Kidney glomerular epithelial cell (primary cell): ENCODE data around the gene SPNS1.
"Not testable (repeated sequence)": the region's sequence is repeated elsewhere in the genome, so short reads cannot be mapped to it uniquely, and the experiment has no call there.

Experiments
- DNase-seq: peaks from one replicate; lab custom pipeline; 2025; lab: John Stamatoyannopoulos, UW

The SPNS1 gene, protein sequence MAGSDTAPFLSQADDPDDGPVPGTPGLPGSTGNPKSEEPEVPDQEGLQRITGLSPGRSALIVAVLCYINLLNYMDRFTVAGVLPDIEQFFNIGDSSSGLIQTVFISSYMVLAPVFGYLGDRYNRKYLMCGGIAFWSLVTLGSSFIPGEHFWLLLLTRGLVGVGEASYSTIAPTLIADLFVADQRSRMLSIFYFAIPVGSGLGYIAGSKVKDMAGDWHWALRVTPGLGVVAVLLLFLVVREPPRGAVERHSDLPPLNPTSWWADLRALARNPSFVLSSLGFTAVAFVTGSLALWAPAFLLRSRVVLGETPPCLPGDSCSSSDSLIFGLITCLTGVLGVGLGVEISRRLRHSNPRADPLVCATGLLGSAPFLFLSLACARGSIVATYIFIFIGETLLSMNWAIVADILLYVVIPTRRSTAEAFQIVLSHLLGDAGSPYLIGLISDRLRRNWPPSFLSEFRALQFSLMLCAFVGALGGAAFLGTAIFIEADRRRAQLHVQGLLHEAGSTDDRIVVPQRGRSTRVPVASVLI

DNA sequence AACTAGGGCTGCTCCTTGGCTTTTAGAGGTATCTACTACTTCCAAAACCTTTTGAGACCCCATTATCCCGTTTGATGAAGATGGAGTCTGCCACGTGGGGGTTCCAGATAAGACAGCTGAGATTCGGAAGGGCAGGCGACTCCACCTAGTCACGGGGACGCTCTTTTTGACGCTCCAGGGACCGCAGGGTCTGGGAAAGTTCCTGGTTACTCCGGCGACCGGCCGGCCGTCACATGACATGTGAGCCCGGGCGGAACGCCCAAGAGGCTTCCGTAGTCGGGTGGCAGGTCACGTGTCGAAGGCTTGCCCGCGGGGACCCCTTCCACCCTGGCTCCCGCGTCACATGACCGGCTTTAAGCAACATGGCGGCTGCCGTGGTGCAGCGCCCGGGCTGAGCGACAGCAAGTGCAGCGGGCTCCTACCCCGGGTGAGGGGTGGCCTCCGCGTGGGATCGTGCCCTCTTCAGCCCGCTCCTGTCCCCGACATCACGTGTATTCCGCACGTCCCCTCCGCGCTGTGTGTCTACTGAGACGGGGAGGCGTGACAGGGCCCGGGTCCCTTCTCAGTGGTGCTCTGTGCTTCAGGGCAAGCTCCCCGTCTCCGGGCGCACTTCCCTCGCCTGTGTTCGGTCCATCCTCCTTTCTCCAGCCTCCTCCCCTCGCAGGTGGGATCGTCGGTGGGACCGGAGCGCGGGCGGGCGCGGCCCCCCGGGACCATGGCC lies at the start of gene SPNS1:
TSS of gene SPNS1 (plus strand) at position 342 of the 721 bp plus-strand sequence. CDS start at position 716, 374 bp downstream.
- DNase-seq = peak; percentile 80

DNA sequence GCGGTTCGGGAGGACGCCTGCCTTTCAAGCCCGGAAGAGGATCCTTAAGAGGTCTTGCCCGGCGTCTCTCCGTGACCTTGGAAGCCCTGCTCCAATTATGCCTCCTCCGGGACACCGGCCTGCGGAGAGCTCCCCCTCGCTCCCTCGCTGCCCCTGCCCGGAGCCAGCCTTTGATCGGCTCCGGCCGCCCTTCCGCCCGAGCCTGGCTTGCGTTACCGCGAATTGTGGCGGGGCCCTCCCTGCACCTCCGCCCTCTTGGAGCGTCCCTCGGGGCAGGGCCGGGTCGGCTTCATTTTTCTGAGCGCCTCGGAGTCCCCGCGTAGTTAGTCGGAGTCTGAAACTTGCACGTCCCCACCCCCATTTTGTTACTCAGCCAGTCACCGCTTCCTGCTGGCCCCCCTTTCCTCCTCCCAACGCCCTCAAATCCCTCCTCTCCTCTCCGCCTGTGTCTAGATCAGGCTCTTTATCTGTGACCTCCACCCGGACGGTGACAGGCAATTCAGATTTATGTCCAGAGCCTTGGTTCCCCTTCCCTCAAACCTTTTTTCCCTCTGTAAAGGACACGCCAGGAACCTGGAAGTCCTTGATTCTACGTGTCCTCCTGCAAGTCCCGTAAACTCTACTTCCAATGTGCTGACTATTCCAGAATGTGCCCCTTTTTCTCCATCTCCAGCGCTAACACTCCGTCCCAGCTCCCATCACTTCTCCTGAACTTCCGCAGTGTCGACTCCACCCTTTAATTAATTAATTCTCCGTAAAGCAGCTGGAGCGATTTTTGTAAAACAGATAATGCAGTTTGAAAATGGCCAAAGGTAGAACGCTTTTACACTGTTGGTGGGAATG lies 49.0 kb upstream of the SPNS1 start:
- DNase-seq = peak; percentile 75

- not testable (repeated sequence) for DNase-seq
Measured at GRCh38 chr16:28926284-28926683, 48.3 kb upstream of the SPNS1 start.

DNA sequence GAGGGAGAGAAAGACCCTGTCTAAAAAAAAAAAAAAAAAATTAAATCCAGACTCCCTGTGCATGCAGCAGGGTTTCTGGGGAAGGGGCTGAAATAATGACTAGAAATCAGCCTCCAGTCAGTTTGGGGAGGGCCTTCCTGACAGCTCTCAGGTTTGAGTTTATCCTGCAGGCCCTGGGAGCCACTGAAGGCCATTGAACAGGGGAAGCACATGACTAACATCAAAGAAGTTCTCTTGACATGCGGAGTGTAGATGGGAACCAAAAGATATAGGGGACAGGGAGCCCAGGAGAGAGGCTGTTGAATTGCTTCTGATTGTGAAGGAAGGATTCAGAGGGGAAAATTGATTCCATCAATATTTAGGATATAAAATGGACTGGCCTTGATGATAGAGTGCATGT lies 46.8 kb upstream of the SPNS1 start:
- DNase-seq = no peak

DNA sequence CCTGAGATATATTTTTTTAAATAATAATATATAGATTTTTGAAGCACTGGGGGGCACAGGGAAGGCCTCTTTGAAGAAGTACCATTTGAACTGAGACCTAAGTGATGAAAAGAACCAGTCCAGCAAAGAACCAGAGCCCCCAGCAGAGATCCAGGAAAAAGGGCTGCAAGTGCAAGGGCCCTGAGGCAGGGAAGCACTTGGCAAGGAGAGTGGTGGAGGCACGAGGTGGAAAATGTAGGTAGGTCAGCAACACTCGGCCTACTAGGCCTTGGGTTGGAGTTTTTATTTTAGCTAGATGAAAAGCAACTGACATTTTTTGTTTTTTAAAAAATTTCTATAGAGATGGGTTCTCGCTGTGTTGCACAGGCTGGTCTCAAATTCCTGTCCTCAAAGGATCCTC lies 44.4 kb upstream of the SPNS1 start:
- DNase-seq = no peak

DNA sequence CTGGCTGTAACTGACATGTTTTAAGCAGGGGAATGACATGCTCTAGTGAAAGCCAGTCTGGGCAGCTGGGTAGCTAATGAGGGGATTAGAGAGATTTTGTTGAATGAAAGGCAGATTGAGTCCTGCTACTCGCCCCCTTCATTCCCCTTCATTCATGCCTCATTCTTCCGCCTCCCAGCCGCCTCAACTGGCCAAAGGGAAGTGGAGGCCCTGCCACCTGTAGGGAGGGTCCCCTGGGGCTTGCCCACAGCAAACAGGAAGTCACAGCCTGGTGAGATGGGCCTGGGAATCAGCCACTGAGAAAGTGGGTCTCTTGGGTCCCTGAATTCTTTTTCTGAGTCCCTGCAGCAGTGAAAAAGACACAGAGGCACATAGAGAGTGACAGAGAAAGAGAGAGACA lies 43.9 kb upstream of the SPNS1 start:
- DNase-seq = no peak

- no peak for DNase-seq
Measured at GRCh38 chr16:28931801-28932225, 42.8 kb upstream of the SPNS1 start, which contains the start of gene CD19. Gene CD19, plus strand, starts transcription at chr16:28931971. Its CDS starts 30 bp downstream, at chr16:28932001.

GRCh38 chr16:28932339-28933141 lies 42.0 kb upstream of the SPNS1 start:
- DNase-seq = no peak

DNA sequence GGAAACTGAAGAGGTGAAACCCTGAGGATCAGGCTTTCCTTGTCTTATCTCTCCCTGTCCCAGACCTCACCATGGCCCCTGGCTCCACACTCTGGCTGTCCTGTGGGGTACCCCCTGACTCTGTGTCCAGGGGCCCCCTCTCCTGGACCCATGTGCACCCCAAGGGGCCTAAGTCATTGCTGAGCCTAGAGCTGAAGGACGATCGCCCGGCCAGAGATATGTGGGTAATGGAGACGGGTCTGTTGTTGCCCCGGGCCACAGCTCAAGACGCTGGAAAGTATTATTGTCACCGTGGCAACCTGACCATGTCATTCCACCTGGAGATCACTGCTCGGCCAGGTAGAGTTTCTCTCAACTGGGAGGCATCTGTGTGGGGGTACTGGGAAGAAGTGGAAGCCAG lies 41.4 kb upstream of the SPNS1 start:
- no peak for DNase-seq

- DNase-seq = no peak
Measured at GRCh38 chr16:28935346-28935745, 39.2 kb upstream of the SPNS1 start.

- no peak for DNase-seq
Measured at GRCh38 chr16:28935924-28936783, 38.4 kb upstream of the SPNS1 start.

GRCh38 chr16:28936784-28937155 lies 37.8 kb upstream of the SPNS1 start:
- no peak for DNase-seq

DNA sequence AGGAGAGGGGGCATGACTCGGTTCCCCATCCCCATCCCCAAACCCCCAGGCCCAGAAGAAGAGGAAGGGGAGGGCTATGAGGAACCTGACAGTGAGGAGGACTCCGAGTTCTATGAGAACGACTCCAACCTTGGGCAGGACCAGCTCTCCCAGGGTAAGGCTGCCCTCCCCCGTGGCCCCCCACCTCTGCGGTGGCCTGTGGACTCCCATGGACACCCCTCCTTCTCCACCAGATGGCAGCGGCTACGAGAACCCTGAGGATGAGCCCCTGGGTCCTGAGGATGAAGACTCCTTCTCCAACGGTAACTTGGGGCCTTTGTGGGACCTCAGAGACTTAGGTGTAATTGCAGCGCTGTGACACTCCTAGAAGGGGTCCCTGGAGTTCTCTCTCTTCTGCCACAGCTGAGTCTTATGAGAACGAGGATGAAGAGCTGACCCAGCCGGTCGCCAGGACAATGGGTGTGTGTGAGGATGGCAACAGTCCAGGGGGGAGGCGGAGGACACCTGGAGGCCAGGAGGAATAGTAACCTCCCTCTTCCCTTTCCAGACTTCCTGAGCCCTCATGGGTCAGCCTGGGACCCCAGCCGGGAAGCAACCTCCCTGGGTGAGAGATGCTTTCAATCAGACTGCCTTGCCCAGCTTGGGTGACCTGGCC lies 37.2 kb upstream of the SPNS1 start:
- DNase-seq = no peak

- no peak for DNase-seq
Measured at GRCh38 chr16:28938721-28939120, 35.9 kb upstream of the SPNS1 start.

DNA sequence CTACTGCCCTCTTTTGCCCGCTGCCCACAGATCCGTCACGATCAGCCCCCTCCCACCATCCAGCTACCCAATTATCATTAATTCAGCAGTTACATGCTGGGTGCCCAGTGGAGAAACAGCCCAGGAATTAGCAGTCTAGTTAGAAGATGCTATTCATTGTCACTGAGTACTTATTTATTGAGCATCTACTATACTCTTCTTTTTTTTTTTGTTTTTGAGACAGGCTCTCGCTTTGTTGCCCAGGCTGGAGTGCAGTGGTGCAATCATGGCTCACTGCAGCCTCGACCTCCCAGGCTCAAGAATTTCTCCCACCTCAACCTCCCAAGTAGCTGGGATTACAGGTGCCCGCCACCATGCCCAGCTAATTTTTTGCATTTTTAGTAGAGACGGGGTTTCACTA lies 34.8 kb upstream of the SPNS1 start:
- not testable (repeated sequence) for DNase-seq

DNA sequence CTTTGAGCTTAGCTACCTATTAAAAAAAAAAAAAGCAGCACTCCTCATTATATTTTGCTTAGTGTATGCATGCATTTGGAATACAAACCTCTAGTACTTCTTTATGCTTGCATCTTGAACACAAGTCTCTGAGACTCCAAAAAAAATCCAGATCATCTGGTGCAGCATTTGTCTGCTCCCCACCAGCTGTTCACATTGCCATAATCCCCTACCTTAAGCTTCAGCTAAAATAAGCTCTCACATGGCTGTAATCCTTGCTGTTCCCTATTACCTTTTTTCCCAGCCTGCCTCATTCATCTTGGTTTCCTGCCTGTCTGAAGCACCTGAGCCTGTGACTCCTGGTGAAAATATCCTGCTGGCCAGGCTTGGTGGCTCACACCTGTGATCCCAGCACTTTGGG lies 31.3 kb upstream of the SPNS1 start:
- DNase-seq = no peak

DNA sequence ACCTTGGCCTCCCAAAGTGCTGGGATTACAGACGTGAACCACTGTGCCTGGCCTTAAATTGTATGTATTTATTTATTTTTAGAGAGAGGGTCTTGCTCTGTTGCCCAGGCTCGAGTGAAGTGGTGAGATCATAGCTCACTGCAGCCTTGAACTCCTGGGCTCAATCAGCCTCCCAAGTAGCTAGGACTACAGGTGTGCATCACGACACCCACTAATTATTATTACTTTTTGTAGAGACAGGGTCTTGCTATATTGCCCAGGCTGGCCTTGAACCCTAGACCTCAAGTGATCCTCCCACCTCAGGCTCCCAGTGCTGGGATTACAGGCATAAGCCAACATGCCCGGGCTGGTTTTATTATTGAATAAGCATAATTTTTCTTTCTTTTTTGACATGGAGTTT lies 27.9 kb upstream of the SPNS1 start:
- DNase-seq = no peak

DNA sequence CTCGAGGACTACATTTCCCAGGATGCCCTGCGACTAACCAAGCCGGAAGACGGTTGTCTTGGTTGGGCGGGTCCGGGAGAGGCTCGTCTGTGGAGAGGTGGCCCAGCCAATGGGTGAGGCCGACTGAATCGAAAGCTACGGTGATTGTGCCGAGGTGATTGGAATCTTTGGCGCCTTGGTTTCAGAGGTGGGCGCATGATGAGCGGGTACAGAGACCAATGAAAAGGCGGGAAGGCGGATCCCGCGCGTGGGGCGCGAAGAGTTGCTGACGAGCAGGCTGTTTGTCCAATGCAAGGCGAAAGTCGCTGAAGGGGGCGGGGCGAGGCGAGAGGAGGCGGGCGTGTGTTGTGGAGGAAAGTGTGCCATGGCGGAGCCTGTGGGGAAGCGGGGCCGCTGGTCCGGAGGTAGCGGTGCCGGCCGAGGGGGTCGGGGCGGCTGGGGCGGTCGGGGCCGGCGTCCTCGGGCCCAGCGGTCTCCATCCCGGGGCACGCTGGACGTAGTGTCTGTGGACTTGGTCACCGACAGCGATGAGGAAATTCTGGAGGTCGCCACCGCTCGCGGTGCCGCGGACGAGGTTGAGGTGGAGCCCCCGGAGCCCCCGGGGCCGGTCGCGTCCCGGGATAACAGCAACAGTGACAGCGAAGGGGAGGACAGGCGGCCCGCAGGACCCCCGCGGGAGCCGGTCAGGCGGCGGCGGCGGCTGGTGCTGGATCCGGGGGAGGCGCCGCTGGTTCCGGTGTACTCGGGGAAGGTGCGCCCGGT lies 23.7 kb upstream of the SPNS1 start, which contains the start of gene NFATC2IP:
TSS of gene NFATC2IP (plus strand) at position 290 of the 762 bp plus-strand sequence. CDS start at position 365, 75 bp downstream.
- DNase-seq = peak; percentile 99

DNA sequence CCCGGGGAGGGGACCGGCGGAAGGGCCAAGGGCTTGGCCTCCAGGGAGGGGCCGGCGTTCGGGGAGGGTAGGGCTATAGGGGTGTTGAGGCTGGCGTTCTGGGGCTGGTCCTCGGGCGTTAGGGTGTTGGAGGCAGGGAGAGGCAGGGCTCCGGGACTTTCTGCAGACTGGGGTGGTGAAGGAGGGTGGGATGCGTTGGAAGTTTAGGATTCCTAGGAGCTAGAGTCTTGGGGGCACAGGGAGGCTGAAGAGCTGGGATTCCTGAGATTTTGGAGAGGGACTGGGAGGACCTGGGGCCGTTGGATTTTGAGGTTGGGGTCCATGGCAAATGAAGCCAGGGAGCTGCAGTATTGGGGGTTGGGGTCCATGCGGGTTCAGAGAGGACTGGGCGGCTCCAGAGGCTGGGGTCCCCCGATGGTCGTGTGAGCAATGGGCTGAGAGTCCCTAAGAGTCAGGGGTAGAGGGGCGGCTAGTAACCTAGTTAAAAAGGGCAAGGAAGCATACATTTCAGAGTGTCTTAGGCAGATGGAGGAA lies 23.1 kb upstream of the SPNS1 start:
- DNase-seq = no peak
